ENCODE results near the gene HEY2. TPM values are rescaled to one million over a fixed set of nuclear protein-coding genes. Genes with fewer than 3 reads are reported as not detected.
A peak's percentile ranks its signal among the peaks of the same experiment; 100 is the strongest.
"Not testable (repeated sequence)": the region's sequence is repeated elsewhere in the genome, so short reads cannot be mapped to it uniquely, and the experiment has no call there.

HEY2 gene
- total RNA-seq, 1 donor from 2014 or later: 4.3 TPM

DNA sequence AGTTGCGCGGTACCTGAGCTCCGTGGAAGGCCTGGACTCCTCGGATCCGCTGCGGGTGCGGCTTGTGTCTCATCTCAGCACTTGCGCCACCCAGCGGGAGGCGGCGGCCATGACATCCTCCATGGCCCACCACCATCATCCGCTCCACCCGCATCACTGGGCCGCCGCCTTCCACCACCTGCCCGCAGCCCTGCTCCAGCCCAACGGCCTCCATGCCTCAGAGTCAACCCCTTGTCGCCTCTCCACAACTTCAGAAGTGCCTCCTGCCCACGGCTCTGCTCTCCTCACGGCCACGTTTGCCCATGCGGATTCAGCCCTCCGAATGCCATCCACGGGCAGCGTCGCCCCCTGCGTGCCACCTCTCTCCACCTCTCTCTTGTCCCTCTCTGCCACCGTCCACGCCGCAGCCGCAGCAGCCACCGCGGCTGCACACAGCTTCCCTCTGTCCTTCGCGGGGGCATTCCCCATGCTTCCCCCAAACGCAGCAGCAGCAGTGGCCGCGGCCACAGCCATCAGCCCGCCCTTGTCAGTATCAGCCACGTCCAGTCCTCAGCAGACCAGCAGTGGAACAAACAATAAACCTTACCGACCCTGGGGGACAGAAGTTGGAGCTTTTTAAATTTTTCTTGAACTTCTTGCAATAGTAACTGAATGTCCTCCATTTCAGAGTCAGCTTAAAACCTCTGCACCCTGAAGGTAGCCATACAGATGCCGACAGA, 9.9 kb downstream of the HEY2 start:
- intact Hi-C loops (cut with DNase I): no loop called here
- DNase-seq (ENCODE audit: low spot score) (no peak), ATAC-seq (peak; percentile 13)

DNA sequence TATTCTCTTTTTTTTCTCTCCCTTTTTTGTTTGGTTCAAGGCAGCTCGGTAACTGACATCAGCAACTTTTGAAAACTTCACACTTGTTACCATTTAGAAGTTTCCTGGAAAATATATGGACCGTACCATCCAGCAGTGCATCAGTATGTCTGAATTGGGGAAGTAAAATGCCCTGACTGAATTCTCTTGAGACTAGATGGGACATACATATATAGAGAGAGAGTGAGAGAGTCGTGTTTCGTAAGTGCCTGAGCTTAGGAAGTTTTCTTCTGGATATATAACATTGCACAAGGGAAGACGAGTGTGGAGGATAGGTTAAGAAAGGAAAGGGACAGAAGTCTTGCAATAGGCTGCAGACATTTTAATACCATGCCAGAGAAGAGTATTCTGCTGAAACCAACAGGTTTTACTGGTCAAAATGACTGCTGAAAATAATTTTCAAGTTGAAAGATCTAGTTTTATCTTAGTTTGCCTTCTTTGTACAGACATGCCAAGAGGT, 10.6 kb downstream of the HEY2 start:
- ATAC-seq (no peak), DNase-seq (ENCODE audit: low spot score) (no peak)
- intact Hi-C loops (cut with DNase I): no loop called here

DNA sequence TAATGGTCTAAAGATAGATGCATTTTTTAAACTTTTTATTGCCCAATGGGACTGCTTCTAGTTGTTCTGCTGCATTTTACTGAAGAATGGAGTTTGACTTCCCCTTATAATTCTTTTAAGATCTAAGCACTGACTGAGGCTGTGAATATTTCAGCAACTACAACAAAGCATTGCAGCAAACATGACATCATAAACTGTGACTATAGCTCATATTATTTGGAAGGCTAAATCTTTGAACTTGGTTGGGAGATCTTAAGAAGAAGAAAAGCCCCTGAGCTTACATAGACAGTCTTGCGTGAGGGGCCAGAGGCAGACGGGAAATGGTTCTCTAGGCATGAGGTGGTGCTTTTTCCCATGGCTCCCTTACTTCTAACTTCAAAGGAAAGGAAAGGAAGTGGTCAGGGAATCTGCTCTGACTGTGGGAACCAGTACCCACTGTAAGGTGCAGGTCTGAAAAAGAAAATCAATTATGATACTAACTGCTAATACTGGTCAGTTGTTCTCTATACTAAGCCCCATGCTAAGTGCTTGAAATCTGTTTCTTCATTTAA, 14.8 kb downstream of the HEY2 start:
- intact Hi-C loops (cut with DNase I): no loop called here
- DNase-seq (ENCODE audit: low spot score): no peak
- ATAC-seq: no peak

DNA sequence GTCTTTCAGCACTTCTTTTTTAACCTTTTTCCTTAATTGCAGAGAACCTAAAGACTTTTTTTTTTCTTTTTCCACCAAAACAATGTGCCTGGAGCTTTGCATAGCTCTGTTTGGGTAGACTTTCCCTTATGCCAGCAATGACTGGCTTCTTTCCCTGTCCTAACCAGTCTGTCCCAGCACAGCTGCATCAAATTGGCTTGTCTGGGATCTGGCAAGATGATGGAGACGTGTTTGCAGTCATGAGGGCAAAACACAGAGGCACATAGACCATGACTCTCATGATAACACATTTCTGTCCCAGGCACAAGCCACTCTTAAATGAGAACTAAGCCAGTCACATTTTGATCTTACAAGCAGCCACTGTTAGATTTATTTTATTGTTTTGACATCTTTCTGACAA, 16.5 kb downstream of the HEY2 start:
- intact Hi-C loops (cut with DNase I): loop anchor here (5.0 kb wide), 1 partner anchor 454 kb away; no protein-coding TSS in a partner anchor
- no peak for ATAC-seq
- no peak for DNase-seq (ENCODE audit: low spot score)

DNA sequence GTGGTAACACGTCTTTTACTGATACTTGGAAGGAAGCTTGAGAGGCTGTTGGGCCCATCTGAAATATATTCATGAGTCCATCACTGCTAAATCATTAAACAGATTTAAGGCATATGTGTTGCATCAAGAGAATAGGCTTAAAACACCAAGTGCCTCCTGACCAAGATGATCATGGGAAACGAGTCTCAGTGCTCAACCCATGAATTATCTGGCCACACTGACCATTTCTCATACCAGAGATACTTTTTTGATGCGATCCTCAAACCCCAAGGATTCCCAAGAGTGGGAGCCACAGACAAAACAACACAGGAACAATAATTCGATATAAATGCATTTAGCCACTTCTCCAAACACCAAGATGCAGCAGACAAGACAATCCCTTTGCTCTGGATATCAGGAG, 17.2 kb downstream of the HEY2 start:
- intact Hi-C loops (cut with DNase I): loop anchor here (5.0 kb wide), 1 partner anchor 454 kb away; no protein-coding TSS in a partner anchor
- DNase-seq (ENCODE audit: low spot score): no peak

DNA sequence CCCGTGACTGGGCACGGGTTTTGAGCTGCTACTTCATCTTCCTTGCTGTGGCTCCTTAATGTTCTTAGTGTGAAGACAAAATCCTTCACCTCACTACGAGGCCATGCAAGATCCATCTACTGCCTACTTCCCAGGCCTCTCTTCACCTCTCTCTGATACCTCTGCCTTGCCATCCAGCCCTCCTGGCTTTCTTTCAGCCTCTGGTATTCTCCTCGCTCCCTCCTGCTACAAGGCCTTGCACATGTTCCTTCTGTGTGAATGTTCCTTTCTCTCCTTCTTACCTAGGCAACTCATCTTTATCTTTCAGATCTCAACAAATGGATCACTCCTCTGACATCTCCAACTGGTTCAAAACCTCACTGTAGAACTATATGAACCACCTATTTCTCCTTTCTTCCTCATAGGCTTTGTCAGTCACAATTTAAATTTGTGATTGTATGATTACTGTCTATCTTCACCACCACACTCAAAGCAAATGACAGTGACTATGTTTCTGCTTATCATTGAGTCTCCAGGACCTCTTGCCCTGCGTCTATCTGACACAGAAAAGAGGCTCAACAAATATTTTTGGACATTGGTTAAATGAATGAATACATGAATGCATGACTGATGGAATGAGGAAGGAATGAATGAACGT, 19.8 kb downstream of the HEY2 start:
- DNase-seq (ENCODE audit: low spot score) (no peak), ATAC-seq (no peak)
- intact Hi-C loops (cut with DNase I): loop anchor here (5.0 kb wide), 1 partner anchor 457 kb away; no protein-coding TSS in a partner anchor

More for the DNA sequence above, 17.2 kb downstream of the HEY2 start:
- no peak for ATAC-seq

DNA sequence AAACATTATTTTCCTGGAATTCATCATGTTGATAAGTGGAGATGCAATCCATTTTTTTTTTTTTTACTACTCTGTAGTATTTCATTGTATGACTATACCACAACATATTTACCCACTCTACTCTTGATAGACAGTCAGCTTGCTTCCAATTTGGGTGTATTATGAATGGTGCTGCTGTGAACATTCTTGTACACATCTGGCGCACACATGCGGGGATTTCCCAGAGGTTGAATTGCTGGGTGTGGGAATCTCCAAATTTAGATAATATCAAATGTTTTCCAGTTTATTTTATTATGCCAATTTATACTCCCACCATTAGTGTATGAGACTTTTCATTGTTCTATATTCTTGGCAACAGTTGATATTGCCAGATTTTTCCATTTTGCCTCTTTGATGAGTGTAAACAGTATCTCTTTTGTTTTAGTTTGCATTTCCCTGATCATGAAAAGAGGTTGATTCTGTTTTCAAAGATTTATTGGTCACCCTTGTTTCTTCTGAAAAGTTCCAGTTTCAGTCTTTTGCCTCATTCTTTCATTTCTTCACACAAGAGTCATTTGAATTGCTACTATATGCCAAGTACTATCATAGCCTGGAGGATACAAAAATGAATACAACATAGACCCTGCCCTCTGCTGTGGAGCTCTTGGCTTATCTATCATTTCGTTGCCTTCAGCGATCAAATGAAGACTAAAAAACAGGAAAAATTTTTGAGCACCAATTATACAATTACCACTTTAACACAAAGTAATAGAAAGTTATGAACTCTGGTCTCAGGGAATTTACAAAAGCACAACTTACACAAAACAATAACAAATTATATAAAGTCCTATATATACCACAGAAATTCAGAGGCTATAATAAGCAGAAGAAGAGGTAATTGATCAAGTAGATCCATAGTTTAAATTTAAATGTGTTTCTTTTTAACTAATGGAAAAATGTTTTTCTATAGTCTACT, 24.2 kb downstream of the HEY2 start:
- ATAC-seq (peak; percentile 58), DNase-seq (ENCODE audit: low spot score) (no peak)
- intact Hi-C loops (cut with DNase I): no loop called here

DNA sequence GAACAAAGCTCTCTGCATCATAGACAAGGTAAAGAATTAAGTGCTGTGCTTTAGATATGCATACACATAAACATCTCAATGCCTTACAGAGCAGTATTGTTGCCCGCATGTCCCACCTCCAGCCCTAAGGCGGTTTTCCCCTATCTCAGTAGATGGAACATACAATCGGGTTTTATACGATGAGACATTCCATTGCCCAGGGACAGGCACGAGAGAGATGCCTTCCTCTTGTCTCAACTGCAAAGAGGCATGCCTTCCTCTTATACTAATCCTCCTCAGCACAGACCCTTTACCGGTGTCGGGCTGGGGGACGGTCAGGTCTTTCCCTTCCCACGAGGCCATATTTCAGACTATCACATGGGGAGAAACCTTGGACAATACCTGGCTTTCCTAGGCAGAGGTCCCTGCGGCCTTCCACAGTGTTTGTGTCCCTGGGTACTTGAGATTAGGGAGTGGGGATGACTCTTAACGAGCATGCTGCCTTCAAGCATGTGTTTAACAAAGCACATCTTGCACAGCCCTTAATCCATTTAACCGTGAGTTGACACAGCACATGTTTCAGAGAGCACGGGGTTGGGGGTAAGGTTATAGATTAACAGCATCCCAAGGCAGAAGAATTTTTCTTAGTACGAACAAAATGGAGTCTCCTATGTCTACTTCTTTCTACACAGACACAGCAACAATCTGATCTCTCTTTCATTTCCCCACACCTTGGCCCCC, 26.8 kb downstream of the HEY2 start:
- DNase-seq (ENCODE audit: low spot score); intact Hi-C loops (cut with DNase I); ATAC-seq: not testable (repeated sequence)

DNA sequence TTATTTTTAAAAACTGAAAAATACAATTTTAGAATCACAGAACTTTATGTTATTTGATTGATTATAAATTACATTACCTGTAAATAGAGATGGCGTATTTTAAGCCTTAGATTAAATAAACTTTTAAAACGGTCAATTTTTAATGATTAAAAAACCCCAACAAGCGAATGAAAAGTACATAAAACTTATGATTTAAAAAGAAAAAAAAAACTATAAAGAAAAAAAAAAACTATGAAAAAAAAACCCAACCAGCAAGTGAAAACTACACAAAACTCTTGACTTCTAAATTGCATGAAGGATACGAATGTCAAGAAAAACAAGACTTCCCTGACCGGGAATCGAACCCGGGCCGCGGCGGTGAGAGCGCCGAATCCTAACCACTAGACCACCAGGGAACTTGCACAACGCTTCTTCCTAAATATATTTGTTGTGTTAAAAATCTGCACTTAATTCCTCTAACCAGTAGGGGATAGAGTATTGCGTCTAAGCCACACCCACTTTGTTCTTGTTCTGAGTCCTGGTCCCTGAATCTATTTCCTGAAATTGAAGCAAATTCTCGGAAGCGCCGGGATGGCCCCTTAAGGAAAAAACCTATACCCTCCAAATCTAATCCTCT, 30.6 kb downstream of the HEY2 start:
- DNase-seq (ENCODE audit: low spot score): peak; percentile 93
- peak; percentile 98 for ATAC-seq
- intact Hi-C loops (cut with DNase I): loop anchor here (10.0 kb wide), 1 partner anchor 175 kb away; the partner anchor contains the start of gene HINT3

DNA sequence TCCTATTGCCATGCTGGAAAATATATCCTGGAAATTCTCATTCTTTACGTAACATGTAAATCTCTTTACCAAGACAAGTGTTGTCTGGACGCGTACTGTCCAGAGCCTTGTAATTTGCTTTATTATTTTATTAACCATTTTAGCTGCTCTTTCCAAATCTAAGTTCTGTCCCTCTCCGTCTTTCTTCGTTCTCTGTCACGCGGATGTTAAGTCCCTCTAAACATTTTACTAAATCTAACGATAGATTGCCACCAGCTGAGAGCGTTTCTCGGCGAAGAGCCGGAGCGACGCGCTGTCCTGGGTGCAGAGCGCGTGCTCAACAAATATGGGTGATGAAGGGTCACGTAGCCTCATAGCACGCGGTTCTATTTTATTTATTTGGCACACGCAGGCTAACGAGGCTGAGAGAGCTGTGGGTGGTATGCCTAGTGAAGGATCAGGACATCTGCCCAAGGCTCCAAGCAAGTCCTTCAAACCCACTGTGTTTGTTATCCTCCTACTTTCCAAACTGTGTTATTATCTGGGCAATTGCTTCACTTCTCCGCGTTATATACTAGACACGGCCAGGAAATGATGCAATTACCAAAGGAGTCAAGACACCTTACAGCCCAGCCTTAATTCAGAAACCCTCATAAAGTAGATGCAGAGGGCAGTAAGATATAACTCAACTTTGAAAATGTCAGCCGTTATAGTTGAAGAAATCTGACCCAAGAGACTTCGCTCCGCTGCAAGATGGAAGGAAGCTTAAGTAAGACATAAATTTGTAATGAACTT, 31.3 kb downstream of the HEY2 start:
- DNase-seq (ENCODE audit: low spot score): peak; percentile 69
- intact Hi-C loops (cut with DNase I): loop anchor here (10.0 kb wide), 1 partner anchor 174 kb away; the partner anchor contains the start of gene HINT3
- peak; percentile 91 for ATAC-seq

DNA sequence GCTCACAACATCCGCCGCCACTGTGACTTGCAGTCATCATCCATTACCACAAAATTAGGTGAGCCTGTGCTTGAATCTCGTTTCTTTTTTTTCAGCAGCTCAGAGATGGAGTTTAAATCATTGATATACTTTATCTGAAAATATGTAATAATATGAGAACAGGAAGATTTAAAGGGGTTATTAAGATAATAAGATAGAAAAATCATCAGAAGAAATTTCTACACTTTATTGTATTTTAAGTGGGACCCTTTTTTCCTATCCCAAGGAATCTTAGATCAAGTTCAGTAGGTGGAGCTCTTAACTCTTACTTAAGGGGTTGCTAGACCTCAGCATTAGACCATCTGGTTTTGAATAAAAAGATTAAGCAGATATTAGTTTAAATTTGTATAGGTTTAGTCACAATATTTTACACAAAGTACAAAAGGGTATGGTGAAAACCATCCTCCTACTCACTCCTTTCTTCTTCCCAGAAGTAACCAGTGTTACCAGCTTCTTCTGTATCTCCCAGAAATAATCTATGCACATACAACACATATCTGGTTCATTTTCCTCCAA, 32.0 kb downstream of the HEY2 start:
- intact Hi-C loops (cut with DNase I): loop anchor here (10.0 kb wide), 1 partner anchor 173 kb away; the partner anchor contains the start of gene HINT3
- peak; percentile 46 for ATAC-seq

DNA sequence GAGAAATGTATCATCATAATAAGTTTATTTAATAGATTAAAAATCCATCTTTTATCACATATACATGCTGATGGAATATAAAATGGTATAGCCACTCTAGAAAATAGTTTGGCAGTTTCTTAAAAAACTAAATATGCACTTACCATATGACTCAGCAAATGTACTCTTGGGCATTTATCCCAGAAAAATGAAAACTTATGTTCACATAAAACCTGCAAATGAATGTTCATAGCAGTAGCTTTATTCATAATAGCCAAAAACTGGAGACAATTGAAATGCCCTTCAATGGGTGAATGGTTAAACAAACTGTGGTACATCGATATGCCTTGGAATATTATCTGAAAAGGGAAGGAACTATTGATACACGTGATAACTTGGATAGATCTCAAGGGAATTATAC, 34.9 kb downstream of the HEY2 start:
- no peak for ATAC-seq
- intact Hi-C loops (cut with DNase I): loop anchor here (10.0 kb wide), 1 partner anchor 170 kb away; the partner anchor contains the start of gene HINT3
- DNase-seq (ENCODE audit: low spot score): no peak

More for the DNA sequence above, 32.0 kb downstream of the HEY2 start:
- no peak for DNase-seq (ENCODE audit: low spot score)

DNA sequence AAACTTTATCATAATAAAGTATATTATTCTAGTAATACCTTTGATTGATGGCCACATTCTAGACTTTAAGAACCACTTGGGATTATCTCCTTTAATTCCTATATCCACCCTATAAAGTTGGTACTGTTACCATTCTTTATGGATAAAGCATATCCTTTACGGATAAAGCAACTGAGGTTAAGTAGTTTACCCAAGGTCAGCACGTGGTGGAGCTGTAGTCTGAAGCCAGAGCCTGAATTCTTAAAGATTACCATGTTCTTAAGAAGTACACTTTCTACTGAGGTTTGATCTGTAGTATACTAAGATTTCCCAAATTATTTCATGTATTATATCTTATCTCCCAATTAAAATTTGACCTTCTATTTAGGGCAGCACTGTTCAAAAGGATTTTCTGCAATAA, 38.4 kb downstream of the HEY2 start:
- ATAC-seq (no peak), DNase-seq (ENCODE audit: low spot score) (no peak)
- intact Hi-C loops (cut with DNase I): loop anchor here (10.0 kb wide), 1 partner anchor 167 kb away; the partner anchor contains the start of gene HINT3

DNA sequence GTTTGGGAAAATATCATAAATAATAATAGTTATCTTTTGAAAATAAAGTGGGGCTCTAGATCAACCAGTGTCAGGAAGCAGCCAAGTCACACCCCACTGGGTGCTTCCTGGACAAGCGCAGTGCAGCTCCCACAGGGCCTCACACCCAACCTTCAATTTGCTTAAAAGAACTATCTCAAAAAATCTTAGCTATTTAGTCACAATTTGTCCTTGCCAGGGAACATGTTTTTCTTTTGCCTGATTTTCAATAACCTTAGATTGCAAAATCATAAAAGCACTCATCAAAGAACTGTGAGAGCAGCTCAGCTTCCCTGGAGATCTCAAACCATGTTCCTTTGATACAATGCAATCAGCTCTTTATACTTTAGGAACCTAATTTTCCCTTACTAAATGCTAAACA, 39.7 kb downstream of the HEY2 start:
- ATAC-seq (peak; percentile 65), DNase-seq (ENCODE audit: low spot score) (no peak)
- intact Hi-C loops (cut with DNase I): loop anchor here (10.0 kb wide), 1 partner anchor 166 kb away; the partner anchor contains the start of gene HINT3

DNA sequence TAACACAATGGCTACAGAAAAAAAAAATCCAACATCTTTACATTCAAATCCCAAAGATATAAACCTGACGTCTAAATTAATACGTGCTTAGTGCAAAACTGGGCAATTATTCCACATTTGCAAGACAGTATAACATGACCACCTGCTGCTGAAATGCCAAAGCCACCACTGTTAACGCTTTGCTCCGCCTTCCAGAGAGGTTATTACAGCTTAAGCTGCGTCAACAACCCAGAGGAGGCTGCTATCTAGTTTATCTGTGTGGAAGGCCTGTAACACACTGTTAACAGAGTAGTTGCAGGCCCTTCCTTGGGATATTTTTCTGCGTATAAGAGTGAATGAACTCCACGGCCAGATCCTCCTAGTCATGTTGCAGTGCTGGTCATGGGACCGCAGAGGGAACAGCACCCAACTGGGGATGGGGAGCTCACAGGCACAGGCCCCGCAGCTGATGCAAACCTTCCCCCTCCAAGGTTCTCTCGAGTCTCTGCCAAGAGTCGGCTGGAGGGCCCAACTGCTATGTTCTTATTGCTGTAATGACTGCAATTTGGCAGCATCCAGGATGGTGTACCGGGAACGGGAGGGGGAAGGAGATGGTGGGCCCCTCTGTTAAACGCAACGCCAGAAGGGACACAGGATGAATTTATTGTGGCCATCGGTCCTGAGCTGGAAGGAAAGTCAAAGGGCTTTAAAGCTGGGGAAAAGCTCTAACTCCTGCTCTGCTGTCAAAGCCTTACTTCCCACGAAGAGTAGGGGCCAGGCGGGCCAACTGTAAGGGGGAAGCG, 40.3 kb downstream of the HEY2 start:
- DNase-seq (ENCODE audit: low spot score) (peak; percentile 71), ATAC-seq (peak; percentile 45)
- intact Hi-C loops (cut with DNase I): loop anchor here (10.0 kb wide), 1 partner anchor 165 kb away; the partner anchor contains the start of gene HINT3

Data from sciatic nerve (tissue), 2 donors.